ENCODE results near the gene PTPRJ.

Gene PTPRJ

GRCh38 chr11:47969401-47969800 lies 11.0 kb upstream of the PTPRJ start:
- DNase-seq: no peak

DNA sequence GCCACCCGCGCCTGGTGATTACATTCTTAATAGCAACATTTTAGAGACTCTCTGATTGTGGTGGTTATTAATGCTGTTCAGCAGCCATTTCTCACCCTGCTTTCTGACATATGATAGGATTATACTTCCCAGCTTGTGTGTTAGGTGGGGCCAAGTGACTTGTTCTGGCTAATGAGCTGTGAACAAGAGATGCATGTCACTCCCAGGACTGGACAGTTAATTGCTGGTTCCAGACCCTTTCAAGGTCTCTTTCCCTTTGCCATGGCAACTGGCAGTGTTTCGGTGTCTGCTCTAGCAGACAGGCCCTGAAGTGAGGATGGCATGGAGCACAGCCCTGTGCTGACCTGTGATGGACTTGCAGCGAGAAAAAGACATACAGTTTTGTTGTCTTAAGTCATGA lies 8.9 kb upstream of the PTPRJ start:
- DNase-seq: no peak

DNA sequence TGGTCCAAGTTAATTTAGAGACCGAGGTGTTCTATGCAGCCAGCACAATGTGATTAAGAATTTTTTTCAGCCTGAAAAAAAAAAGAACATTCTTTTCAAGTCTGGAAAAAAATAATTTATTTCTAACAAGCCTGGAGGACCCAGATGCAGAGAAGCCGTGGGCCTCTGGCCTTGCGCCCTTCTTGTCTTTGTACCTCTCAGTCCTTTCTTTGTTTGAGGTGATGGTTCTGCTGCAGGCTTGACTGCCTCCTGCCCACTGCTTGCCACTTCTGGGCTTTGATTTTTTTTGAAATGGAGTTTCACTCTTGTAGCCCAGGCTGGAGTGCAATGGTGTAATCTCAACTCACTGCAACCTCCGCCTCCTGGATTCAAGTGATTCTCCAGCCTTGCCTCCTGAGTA lies 7.2 kb upstream of the PTPRJ start:
- no peak for DNase-seq

DNA sequence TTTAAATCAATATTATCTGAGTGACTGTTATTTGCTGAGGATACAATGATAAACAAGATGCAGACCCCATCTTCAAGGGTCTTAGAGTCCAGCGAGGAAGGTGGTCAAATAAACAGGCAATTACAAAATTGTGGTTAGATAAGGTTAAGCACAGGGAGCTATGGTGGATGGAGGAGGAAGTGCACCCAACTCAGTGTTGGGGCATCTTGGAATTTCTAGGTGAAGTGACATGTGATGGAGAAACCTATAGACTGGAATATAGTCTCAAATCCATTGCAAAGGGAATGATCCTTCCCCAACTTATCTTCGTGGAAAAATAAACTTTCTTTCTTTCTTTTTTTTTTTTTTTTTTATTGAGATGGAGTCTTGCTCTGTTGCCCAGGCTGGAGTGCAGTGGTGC lies 3.4 kb upstream of the PTPRJ start:
- no peak for DNase-seq

- DNase-seq: no peak
Observed at GRCh38 chr11:47977623-47978022, 2.7 kb upstream of the PTPRJ start.

GRCh38 chr11:47979378-47980087 lies 826 bp upstream of the PTPRJ start:
- DNase-seq: no peak

DNA sequence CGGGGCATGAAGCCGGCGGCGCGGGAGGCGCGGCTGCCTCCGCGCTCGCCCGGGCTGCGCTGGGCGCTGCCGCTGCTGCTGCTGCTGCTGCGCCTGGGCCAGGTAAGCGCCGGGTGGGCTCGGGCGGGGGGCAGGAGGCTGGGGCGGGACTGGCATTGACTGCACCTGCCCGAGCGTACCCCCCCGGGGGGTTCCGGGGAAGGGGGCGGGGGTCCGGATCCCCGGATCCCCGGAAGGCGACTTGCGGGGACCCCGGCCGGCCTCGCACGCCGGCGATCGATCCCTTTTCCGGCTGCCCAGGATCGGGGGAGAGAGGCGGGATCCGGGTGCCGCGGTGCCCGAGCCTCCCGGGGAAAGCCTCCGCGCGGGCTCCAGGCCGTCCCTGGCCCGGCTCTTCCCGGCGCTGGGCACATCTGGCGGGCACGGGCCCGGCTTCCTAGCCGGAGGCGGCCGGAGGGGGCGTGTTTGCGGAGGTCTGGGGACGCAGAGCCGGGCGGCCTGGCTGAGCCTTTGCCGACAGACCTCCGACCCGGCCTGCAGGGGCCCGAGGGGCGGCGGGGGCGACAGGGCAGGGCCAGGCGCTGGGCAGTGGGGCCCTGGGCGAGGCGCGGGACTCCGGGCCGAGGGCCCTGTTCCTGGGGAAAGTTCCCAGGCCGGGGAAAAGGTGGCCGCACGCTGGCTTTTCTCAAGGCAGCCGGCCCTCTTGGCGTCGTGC lies 705 bp downstream of the PTPRJ start:
- DNase-seq: no peak

- DNase-seq: no peak
Observed at GRCh38 chr11:47981667-47982404, 1.5 kb downstream of the PTPRJ start.

DNA sequence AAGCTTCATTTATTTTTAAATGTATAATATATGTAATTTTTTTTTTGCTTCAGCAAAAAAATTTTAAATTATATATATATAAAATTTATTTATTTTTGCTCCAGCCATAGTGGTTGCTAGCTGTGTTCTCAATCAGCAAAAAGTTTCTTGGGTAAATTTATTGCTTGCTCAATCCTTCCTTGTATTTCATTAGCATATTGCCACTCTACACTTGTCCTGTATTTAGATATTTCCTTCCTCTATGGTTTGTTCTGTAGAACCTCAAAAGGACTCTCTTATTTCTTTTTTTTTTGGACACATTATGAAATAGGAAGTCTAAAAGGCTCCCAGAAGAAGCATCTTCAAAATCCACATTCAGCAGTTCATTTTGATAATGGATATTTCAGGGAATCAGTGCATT lies 2.3 kb downstream of the PTPRJ start:
- DNase-seq: no peak

- DNase-seq: no peak
Observed at GRCh38 chr11:47983464-47984397, 3.4 kb downstream of the PTPRJ start.

DNA sequence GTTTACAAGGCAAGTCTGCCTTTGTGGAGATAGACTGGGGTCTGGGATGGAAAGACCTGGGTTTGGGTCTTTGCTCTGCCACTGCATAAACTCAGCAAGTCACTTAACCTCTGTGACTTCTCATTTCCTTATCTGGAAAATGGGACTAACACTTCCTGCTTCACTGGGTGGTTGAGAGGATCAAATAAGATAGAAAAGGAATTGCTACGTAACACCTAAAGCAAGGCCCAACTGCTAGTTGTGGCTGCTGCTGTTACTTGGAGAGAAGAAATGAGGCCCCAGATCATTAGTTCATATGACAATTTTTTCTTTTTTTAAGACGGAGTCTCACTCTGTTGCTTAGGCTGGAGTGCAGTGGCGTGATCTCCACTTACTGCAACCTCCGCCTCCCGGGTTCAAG lies 5.9 kb downstream of the PTPRJ start:
- no peak for DNase-seq

GRCh38 chr11:47986742-47987141 lies 6.4 kb downstream of the PTPRJ start:
- no peak for DNase-seq

GRCh38 chr11:47987310-47987709 lies 7.0 kb downstream of the PTPRJ start:
- no peak for DNase-seq

- no peak for DNase-seq
Observed at GRCh38 chr11:47987781-47988180, 7.4 kb downstream of the PTPRJ start.

DNA sequence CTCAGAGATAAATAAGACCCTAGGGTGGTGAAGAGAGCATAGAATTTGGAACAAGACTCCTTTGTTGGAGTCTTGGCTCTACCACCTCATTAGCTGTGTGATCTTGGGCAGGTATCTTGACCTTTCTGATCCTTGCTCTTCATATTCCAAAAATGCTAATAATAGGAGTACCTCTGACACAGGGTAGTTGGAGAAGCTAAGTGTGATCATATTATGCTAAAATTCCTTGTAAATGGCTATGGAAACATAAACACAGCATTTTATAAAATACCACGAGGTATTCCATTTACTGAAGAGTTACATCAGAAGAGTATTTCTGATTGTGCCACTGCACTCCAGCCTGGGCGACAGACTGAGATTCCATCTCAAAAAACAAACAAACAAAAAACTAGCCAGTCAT lies 9.4 kb downstream of the PTPRJ start:
- DNase-seq: no peak

GRCh38 chr11:47991266-47991830 lies 11.0 kb downstream of the PTPRJ start:
- DNase-seq: no peak

DNA sequence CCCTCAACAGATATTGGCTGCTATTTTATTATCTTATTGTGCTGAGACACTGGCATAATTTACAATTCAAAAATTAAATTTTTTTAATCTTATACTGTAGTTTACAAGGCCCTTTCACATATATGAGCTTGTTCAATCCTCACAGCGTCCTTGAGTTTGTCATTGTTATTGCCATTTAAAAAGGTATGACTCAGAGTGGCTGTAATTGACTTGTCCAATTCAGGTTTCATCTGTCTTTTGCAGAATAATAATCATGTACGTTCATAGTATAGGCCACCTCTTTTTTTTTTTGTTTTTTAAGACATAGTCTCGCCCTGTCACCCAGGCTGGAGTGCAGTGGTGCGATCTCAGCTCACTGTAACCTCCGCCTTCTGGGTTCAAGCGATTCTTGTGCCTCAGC lies 11.5 kb downstream of the PTPRJ start:
- no peak for DNase-seq

DNA sequence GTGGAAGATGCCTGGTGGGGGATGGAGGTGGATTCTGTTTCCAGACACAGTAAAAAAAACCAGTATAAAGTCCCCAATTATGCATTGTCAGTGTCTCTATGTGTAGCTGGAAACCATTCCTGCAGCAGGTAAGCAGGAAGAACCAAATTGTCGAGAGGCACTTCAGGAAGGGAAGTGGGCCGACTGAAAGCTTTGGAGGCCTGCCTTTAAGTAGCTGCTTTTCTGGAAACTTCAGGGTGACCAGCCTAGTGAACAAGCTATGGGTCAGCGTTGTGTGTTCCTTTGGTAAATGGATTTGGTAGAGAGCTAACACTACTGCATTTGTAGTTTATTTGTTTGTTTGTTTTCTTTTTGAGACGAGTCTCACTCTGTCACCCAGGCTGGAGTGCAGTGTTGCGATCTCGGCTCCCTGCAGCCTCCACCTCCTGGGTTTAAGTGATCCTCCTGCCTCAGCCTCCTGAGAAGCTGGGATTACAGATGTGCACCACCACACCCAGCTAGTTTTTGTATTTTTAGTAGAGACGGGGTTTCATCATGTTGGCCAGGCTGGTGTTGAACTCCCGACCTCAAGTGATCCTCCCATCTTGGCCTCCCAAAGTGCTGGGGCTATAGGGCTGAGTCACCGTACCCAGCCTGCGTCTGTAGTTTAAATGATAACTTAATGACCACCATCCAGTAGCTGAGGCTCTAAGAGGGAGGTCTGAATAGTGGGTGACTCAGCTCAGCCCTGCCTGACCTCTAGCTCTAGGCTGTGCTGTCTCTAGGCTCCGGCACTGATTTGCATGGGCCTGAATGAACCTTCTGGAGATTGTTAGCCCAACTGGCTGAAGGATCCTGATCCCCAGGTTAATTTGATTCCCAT lies 12.8 kb downstream of the PTPRJ start:
- no peak for DNase-seq

DNA sequence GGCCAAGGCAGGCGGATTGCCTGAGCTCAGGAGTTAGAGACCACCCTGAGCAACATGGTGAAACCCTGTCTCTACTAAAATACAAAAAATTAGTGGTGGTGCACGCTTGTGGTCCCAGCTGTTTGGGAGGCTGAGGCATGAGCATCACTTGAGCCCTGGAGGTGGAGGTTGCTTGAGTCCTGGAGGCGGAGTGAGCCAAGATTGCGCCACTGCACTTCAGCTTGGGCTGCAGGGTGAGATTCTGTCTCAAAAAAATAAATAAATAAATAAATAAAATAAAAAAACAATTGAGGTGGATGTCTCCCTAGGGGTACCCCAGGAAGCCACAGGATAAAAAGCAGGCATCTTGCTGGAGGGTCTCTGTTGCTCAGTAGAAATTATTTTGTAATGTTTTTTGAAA lies 14.1 kb downstream of the PTPRJ start:
- DNase-seq: no peak

DNA sequence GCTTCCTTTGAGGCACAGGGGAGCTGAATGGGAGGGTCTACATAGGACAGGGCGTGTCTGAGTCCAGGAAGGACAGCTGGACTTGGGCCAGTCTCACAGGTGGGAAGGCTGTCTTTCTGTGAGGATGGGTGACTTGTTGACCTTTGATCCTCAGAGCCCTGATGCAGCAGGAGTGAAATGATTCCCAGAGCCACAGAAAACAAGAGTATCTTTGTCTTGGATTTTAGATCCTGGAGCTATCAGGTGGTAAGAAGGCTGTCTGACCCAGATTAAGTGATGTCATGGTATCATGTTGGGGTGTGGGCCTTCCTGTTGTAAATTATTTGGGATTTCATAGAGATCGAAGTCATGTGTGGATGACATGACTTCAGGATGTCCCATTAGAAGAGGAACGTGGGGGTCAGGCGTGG lies 15.0 kb downstream of the PTPRJ start:
- DNase-seq: no peak

Data from amniotic stem cell (primary cell).